ENCODE results near the gene EXTL2. TPM values are rescaled to one million over a fixed set of nuclear protein-coding genes. Genes with fewer than 3 reads are reported as not detected.
"Not testable (repeated sequence)": the region's sequence is repeated elsewhere in the genome, so short reads cannot be mapped to it uniquely, and the experiment has no call there.

The EXTL2 gene
- total and polyA plus RNA-seq, 2 experiments from 2014 or later = 16.9 to 28.6 TPM

DNA sequence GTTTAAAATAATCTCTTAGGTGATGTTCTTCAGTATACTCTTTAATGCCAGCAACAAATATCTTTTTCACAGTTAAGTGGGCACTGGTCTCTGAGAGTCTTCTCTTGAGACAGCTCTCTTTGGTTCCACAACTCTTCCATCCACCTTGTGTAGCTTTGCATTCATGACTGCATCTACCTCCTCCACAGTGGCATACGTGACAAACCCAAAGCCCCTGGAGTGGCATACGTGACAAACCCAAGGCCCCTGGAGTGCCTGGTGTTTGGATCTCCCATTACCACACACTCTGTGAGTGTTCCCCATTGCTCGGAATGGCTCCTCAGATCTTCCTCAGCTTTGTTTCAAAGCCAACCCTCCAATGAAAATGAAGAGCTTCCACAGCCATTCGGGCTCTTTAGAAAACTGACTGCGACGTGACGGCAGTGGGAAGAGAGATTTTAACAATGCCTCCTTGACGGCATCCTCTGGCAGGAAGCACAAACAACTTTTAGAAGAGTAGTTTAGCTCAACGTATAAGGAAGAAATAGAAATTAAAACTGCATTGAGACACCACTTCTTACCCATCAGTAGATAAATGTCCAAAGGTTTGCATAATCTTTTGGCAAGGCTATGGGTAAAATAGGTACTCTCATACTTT is 47.1 kb upstream of the EXTL2 start:
- no peak for DNase-seq (ENCODE audit: low spot score)
- TF ChIP-seq, protein P1, sequence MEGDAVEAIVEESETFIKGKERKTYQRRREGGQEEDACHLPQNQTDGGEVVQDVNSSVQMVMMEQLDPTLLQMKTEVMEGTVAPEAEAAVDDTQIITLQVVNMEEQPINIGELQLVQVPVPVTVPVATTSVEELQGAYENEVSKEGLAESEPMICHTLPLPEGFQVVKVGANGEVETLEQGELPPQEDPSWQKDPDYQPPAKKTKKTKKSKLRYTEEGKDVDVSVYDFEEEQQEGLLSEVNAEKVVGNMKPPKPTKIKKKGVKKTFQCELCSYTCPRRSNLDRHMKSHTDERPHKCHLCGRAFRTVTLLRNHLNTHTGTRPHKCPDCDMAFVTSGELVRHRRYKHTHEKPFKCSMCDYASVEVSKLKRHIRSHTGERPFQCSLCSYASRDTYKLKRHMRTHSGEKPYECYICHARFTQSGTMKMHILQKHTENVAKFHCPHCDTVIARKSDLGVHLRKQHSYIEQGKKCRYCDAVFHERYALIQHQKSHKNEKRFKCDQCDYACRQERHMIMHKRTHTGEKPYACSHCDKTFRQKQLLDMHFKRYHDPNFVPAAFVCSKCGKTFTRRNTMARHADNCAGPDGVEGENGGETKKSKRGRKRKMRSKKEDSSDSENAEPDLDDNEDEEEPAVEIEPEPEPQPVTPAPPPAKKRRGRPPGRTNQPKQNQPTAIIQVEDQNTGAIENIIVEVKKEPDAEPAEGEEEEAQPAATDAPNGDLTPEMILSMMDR (IDR thresholded peaks at IDR 0.05; ENCODE audit: poor library complexity) = no peak
- TF ChIP-seq EZH2phosphoT487 (IDR thresholded peaks at IDR 0.05; ENCODE audit: low read depth, severe bottlenecking, unreplicated experiment) = no peak
- no peak for TF ChIP-seq EZH2 (IDR thresholded peaks at IDR 0.05; ENCODE audit: borderline replicate concordance)

DNA sequence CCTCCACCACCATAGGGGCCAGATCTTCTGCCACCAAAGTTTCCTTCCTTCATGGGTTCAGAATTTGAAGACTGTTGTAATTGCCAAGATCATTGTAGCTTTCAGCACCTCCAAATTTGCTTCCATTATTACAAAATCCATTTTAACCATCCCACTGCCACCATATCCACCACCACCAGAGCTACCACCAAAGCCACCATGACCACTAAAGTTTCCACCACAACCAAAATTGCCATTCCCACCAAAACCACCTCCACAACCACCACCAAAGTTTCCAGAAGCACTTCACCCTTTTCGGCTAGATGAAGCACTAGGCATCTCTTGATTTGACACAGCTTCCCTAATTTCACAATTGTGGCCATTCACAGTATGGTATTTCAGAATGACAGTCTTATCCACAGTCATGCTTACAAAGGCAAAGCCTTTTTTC is 46.5 kb upstream of the EXTL2 start:
- H3K36me3 ChIP-seq (replicated peaks; ENCODE audit: insufficient read depth, low read depth) = no peaks in the 10 kb centered on the region
- H3K9me2 ChIP-seq (replicated peaks; ENCODE audit: insufficient read depth) = no peaks in the 10 kb centered on the region
- TF ChIP-seq EZH2 (IDR thresholded peaks at IDR 0.05; ENCODE audit: borderline replicate concordance) (no peak), EZH2phosphoT487 (IDR thresholded peaks at IDR 0.05; ENCODE audit: low read depth, severe bottlenecking, unreplicated experiment) (no peak)
- TF ChIP-seq, protein P1 (IDR thresholded peaks at IDR 0.05; ENCODE audit: poor library complexity) = no peak
- no peak overlapping the region for H3K4me2 ChIP-seq
- no peaks in the 10 kb centered on the region for H4K20me1 ChIP-seq (ENCODE audit: insufficient read depth, poor library complexity, severe bottlenecking)
- H3K4me3 ChIP-seq = no peak overlapping the region
- DNase-seq (ENCODE audit: low spot score) = no peak
- no peaks in the 10 kb centered on the region for H3K4me1 ChIP-seq (ENCODE audit: insufficient read depth)
- WGBS (ENCODE audit: low lambda C conversion rate, missing lambda C conversion rate) = 97% methylated on average over 1 of the region's 1 CpG
- peaks cover under 1% of the 10 kb centered on the region for H3K79me2 ChIP-seq
- no peak overlapping the region for H3K27ac ChIP-seq
- no peaks in the 10 kb centered on the region for H3K27me3 ChIP-seq
- H2AFZ ChIP-seq = no peak overlapping the region
- no peaks in the 10 kb centered on the region for H3K9me3 ChIP-seq (ENCODE audit: low read depth)

More for the DNA sequence above, 47.1 kb upstream of the EXTL2 start:
- 96% methylated on average over 9 of the region's 9 CpGs for WGBS (ENCODE audit: low lambda C conversion rate, missing lambda C conversion rate)
- no peaks in the 10 kb centered on the region for H3K4me1 ChIP-seq (ENCODE audit: insufficient read depth)
- no peak overlapping the region for H3K4me3 ChIP-seq
- no peaks in the 10 kb centered on the region for H3K9me3 ChIP-seq (ENCODE audit: low read depth)
- no peaks in the 10 kb centered on the region for H3K36me3 ChIP-seq (replicated peaks; ENCODE audit: insufficient read depth, low read depth)
- no peak overlapping the region for H3K4me2 ChIP-seq
- H3K9me2 ChIP-seq (replicated peaks; ENCODE audit: insufficient read depth) = no peaks in the 10 kb centered on the region
- peaks cover 3% of the 10 kb centered on the region for H3K79me2 ChIP-seq
- H4K20me1 ChIP-seq (ENCODE audit: insufficient read depth, poor library complexity, severe bottlenecking) = no peaks in the 10 kb centered on the region
- H3K27ac ChIP-seq = no peak overlapping the region
- H3K27me3 ChIP-seq = no peaks in the 10 kb centered on the region
- H2AFZ ChIP-seq = no peak overlapping the region

DNA sequence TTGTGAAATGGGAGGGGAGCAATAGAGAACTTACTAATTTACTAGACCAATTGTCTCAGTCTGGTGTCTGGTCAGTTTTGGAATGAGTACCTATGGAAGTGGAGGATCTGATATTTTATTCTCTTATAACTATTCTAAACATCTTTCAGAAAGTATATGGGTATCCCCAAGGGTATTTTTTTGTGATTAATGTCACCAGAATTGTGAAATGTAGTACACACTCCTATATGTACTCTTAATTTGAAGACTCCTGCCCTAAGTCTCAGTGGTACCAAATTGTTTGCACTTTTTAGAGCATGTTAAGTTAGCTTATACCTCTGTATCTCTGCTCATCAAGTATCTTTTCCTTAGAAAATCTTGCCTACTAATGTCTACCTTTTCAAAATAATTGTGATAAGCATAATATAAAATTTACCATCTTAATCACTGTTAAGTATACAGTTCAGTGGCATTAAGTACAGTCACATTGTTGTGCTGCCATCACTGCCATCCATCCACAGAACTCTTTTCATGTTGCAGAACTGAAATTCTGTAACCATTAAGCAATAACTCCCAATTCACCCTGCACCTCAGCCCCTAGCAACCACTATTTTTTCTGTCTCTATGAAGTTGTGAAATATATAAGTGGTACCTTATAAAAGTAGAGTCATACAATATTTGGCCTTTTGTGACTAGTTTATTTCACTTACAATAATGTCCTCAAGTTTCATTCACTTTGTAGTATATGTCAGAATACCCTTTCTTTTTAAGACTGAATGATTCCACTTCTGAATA is 41.7 kb upstream of the EXTL2 start:
- no peak overlapping the region for H3K4me3 ChIP-seq
- no peaks in the 10 kb centered on the region for H3K79me2 ChIP-seq
- no peaks in the 10 kb centered on the region for H3K36me3 ChIP-seq (replicated peaks; ENCODE audit: insufficient read depth, low read depth)
- no peaks in the 10 kb centered on the region for H3K9me2 ChIP-seq (replicated peaks; ENCODE audit: insufficient read depth)
- H4K20me1 ChIP-seq (ENCODE audit: insufficient read depth, poor library complexity, severe bottlenecking) = no peaks in the 10 kb centered on the region
- no peak overlapping the region for H2AFZ ChIP-seq
- no peak overlapping the region for H3K27ac ChIP-seq
- H3K9me3 ChIP-seq (ENCODE audit: low read depth) = no peaks in the 10 kb centered on the region
- H3K4me1 ChIP-seq (ENCODE audit: insufficient read depth) = no peaks in the 10 kb centered on the region
- TF ChIP-seq, protein P1 (IDR thresholded peaks at IDR 0.05; ENCODE audit: poor library complexity) = no peak
- TF ChIP-seq EZH2phosphoT487 (IDR thresholded peaks at IDR 0.05; ENCODE audit: low read depth, severe bottlenecking, unreplicated experiment) = no peak
- DNase-seq (ENCODE audit: low spot score) = no peak
- H3K27me3 ChIP-seq = no peaks in the 10 kb centered on the region
- no peak overlapping the region for H3K4me2 ChIP-seq

DNA sequence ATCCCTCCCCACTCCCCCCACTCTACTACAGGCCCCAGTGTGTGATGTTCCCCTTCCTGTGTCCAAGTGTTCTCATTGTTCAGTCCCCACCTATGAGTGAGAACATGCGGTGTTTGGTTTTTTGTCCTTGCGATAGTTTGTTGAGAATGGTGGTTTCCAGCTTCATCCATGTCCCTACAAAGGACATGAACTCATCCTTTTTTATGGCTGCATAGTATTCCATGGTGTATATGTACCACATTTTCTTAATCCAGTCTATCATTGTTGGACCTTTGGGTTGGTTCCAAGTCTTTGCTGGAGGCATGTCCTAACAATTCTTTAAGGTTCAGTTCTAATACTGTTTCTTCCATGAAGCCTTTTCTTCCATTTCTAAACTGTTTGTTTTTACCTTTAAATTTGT is 38.9 kb upstream of the EXTL2 start:
- 100% methylated on average over 2 of the region's 2 CpGs for WGBS (ENCODE audit: low lambda C conversion rate, missing lambda C conversion rate)
- not testable (repeated sequence) for H4K20me1 ChIP-seq (ENCODE audit: insufficient read depth, poor library complexity, severe bottlenecking)

More for the DNA sequence above, 38.9 kb upstream of the EXTL2 start:
- DNase-seq (ENCODE audit: low spot score); H3K36me3 ChIP-seq (replicated peaks; ENCODE audit: insufficient read depth, low read depth); H3K9me3 ChIP-seq (ENCODE audit: low read depth); H3K27ac ChIP-seq; H3K79me2 ChIP-seq; H3K4me1 ChIP-seq (ENCODE audit: insufficient read depth); H3K4me2 ChIP-seq; H3K27me3 ChIP-seq; H2AFZ ChIP-seq; H3K9me2 ChIP-seq (replicated peaks; ENCODE audit: insufficient read depth); H3K4me3 ChIP-seq: not testable (repeated sequence)

All from hepatocyte (in vitro differentiated cells).